ENCODE measurements around the gene EIPR1. TPM values are rescaled to one million over a fixed set of nuclear protein-coding genes. Genes with fewer than 3 reads are reported as not detected.

Gene EIPR1
- total RNA-seq, 4 donors from 2014 or later = 13.1 to 41.0 (median 27.4) TPM

- in situ Hi-C loops (cut with MboI; ENCODE audit: low pct_ligation_motif_present in 1 of 4, low pct_unique_long_range_greater_than_20kb in 1 of 4, low sequenced_read_pairs in 3 of 4) (no loop called here), intact Hi-C loops (cut with DNase I; ENCODE audit: low total_unique reads) (no loop called here)
- Histone ChIP-seq H3K4me3 (no peak overlapping the region), H3K27me3 (no peaks in the 10 kb centered on the region), H3K27ac (no peak overlapping the region), H3K36me3 (no peaks in the 10 kb centered on the region), H3K9me3 (no peaks in the 10 kb centered on the region), H3K4me1 (no peaks in the 10 kb centered on the region)
- 96 to 100% methylated on average over 6 of the region's 6 CpGs for WGBS, 2 donors (ENCODE audit: low coverage in 1 of 2)
- no peak for DNase-seq
- TF ChIP-seq POLR2AphosphoS5 (IDR thresholded peaks at IDR 0.05) = no peak
- TF ChIP-seq EP300 (IDR thresholded peaks at IDR 0.05; ENCODE audit: low read depth) = no peak
- TF ChIP-seq, protein P1, sequence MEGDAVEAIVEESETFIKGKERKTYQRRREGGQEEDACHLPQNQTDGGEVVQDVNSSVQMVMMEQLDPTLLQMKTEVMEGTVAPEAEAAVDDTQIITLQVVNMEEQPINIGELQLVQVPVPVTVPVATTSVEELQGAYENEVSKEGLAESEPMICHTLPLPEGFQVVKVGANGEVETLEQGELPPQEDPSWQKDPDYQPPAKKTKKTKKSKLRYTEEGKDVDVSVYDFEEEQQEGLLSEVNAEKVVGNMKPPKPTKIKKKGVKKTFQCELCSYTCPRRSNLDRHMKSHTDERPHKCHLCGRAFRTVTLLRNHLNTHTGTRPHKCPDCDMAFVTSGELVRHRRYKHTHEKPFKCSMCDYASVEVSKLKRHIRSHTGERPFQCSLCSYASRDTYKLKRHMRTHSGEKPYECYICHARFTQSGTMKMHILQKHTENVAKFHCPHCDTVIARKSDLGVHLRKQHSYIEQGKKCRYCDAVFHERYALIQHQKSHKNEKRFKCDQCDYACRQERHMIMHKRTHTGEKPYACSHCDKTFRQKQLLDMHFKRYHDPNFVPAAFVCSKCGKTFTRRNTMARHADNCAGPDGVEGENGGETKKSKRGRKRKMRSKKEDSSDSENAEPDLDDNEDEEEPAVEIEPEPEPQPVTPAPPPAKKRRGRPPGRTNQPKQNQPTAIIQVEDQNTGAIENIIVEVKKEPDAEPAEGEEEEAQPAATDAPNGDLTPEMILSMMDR (IDR thresholded peaks at IDR 0.05) = no peak
- no peak for TF ChIP-seq POLR2A (IDR thresholded peaks at IDR 0.05)
Measured at GRCh38 chr2:3260959-3261358, 116.7 kb downstream of the EIPR1 start.

DNA sequence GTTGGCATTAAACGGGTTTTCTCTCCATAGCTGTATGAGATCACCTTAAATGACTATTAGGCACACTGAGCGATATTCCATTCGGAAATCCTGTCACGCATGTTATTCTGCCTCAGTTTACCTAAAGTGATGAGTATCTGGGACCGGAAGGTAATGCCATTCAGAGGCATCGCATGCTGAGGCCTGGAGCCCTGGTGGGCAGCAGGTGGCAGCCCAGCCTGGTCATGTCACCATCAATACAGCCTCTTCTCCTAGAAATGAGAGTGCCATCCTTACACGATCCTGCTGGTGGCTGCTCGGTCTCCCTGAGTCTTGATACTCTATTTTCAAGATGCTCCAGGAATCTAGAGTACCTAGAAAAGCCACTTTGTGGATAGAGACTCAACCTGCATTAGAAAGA lies 119.8 kb downstream of the EIPR1 start:
- Histone ChIP-seq H3K4me3 (no peak overlapping the region), H3K4me1 (peaks cover 0 to 2% (median 0%) of the 10 kb centered on the region in 4 donors), H3K27ac (no peak overlapping the region), H3K36me3 (no peaks in the 10 kb centered on the region), H3K9me3 (no peaks in the 10 kb centered on the region), H3K27me3 (no peaks in the 10 kb centered on the region)
- in situ Hi-C loops (cut with MboI; ENCODE audit: low pct_ligation_motif_present in 1 of 4, low pct_unique_long_range_greater_than_20kb in 1 of 4, low sequenced_read_pairs in 3 of 4) (no loop called here), intact Hi-C loops (cut with DNase I; ENCODE audit: low total_unique reads) (no loop called here)
- TF ChIP-seq POLR2A (IDR thresholded peaks at IDR 0.05) (no peak), POLR2AphosphoS5 (IDR thresholded peaks at IDR 0.05) (no peak), EP300 (IDR thresholded peaks at IDR 0.05; ENCODE audit: low read depth) (no peak)
- TF ChIP-seq, protein P1 (IDR thresholded peaks at IDR 0.05) = no peak
- DNase-seq = no peak
- 93 to 95% methylated on average over 5 to 8 of the region's 8 CpGs for WGBS, 2 donors (ENCODE audit: low coverage in 1 of 2)

DNA sequence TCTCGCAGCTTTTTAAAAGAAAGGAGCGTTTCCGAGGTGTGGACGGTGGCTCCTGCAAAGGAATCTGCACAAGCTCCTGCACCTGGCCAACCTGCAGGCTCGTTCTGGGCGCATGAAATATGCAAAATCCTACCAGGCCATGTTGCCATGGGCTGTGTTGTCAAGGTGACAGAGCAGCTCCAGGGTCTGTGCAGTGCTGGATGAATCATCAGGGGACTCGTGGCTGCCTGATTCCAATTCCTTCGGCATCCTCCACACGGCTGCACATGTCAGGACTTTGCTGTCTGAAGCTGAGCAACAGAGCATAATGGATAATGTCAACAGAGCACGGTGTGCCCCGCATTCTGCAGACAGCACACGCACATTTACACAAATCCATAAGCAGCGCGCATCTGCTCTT lies 120.5 kb downstream of the EIPR1 start:
- no peaks in the 10 kb centered on the region for H3K9me3 ChIP-seq
- in situ Hi-C loops (cut with MboI; ENCODE audit: low pct_ligation_motif_present in 1 of 4, low pct_unique_long_range_greater_than_20kb in 1 of 4, low sequenced_read_pairs in 3 of 4) = no loop called here
- H3K27me3 ChIP-seq = no peaks in the 10 kb centered on the region
- peaks cover 0 to 7% (median 0%) of the 10 kb centered on the region in 4 donors for H3K4me1 ChIP-seq
- intact Hi-C loops (cut with DNase I; ENCODE audit: low total_unique reads) = no loop called here
- no peak overlapping the region for H3K4me3 ChIP-seq
- DNase-seq = no peak
- 86 to 100% methylated on average over 2 to 14 of the region's 14 CpGs for WGBS, 2 donors (ENCODE audit: low coverage in 1 of 2)
- TF ChIP-seq EP300 (IDR thresholded peaks at IDR 0.05; ENCODE audit: low read depth) (no peak), POLR2AphosphoS5 (IDR thresholded peaks at IDR 0.05) (no peak), POLR2A (IDR thresholded peaks at IDR 0.05) (no peak)
- TF ChIP-seq, protein P1 (IDR thresholded peaks at IDR 0.05) = no peak
- H3K27ac ChIP-seq = no peak overlapping the region
- no peaks in the 10 kb centered on the region for H3K36me3 ChIP-seq

GRCh38 chr2:3256605-3257004 lies 121.0 kb downstream of the EIPR1 start:
- DNase-seq = no peak
- H3K27ac ChIP-seq = no peak overlapping the region
- H3K9me3 ChIP-seq = no peaks in the 10 kb centered on the region
- in situ Hi-C loops (cut with MboI; ENCODE audit: low pct_ligation_motif_present in 1 of 4, low pct_unique_long_range_greater_than_20kb in 1 of 4, low sequenced_read_pairs in 3 of 4) = no loop called here
- 90 to 95% methylated on average over 4 to 13 of the region's 13 CpGs for WGBS, 2 donors (ENCODE audit: low coverage in 1 of 2)
- no peak overlapping the region for H3K4me3 ChIP-seq
- intact Hi-C loops (cut with DNase I; ENCODE audit: low total_unique reads) = no loop called here
- H3K27me3 ChIP-seq = no peaks in the 10 kb centered on the region
- peaks cover 0 to 7% (median 0%) of the 10 kb centered on the region in 4 donors for H3K4me1 ChIP-seq
- no peaks in the 10 kb centered on the region for H3K36me3 ChIP-seq
- TF ChIP-seq, protein P1 (IDR thresholded peaks at IDR 0.05) = no peak
- no peak for TF ChIP-seq EP300 (IDR thresholded peaks at IDR 0.05; ENCODE audit: low read depth)
- no peak for TF ChIP-seq POLR2A (IDR thresholded peaks at IDR 0.05)
- TF ChIP-seq POLR2AphosphoS5 (IDR thresholded peaks at IDR 0.05) = no peak
